SJSA1 (cell line): ENCODE measurements around the gene PDSS2. TPM values are rescaled to one million over a fixed set of nuclear protein-coding genes. Genes with fewer than 3 reads are reported as not detected.
"Not testable (repeated sequence)": the region's sequence is repeated elsewhere in the genome, so short reads cannot be mapped to it uniquely, and the experiment has no call there.

ENCODE experiments used
- DNase-seq, 2 experiments: peaks; one replicate each; pipeline ENCODE4 v3.0.0-alpha.2; 2015 to 2020; ENCODE audit warnings: low spot score in 2 of 2, low read depth in 1 of 2
- H3K27ac ChIP-seq: fragments of 250-450 bp; sonication (Bioruptor Pico); 2 replicates; pipeline ENCODE4 v1.5.1; 2020; ENCODE audit warnings: mild to moderate bottlenecking, moderate library complexity
- H3K27me3 ChIP-seq: fragments of 250-450 bp; sonication (Bioruptor Pico); replicated peaks from 2 replicates; pipeline ENCODE4 v1.5.1; 2020; ENCODE audit warnings: mild to moderate bottlenecking, moderate library complexity
- H3K36me3 ChIP-seq: fragments of 250-450 bp; sonication (Bioruptor Pico); 2 replicates; pipeline ENCODE4 v1.5.1; 2020; ENCODE audit warnings: mild to moderate bottlenecking
- H3K4me1 ChIP-seq: fragments of 250-450 bp; sonication (Bioruptor Pico); replicated peaks from 2 replicates; pipeline ENCODE4 v1.6.1; 2021; ENCODE audit warnings: mild to moderate bottlenecking
- H3K4me3 ChIP-seq: fragments of 250-450 bp; sonication (Bioruptor Pico); 2 replicates; pipeline ENCODE4 v1.5.1; 2020; ENCODE audit warnings: mild to moderate bottlenecking
- H3K9me3 ChIP-seq: fragments of 250-450 bp; sonication (Bioruptor Pico); replicated peaks from 2 replicates; pipeline ENCODE4 v1.5.1; 2020; ENCODE audit warnings: mild to moderate bottlenecking
- total RNA-seq: library from RNA; depleted of rRNA; stranded (reverse); fragments of >200 nt; shearing (Covaris generic); gene quantifications from 2 replicates; pipeline ENCODE4 v1.2.3, GENCODE V29; 2014

Gene PDSS2
- total RNA-seq, 1 experiment from 2014 or later: 11.9 TPM

DNA sequence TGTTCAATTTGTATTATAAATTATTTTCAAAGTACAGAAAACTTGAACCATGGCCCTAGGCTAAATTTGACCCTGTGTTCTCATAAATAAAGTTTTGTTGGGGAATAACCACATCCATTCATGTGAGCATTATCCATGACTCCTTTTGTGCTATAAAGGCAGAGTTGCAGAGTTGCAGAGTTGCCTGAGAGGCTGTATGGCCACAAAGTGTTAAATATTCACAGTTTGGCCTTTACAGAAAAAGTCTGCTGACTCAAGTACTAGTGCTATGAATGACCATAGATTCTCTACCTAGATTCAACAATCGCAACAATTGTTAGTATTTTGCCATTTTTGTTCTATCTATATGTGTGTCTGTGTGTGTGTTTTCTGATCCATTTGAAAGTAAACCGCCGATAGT is 297.8 kb downstream of the PDSS2 start:
- no peak for DNase-seq
- no peaks in the 10 kb centered on the region for H3K27me3 ChIP-seq
- H3K4me1 ChIP-seq: no peaks in the 10 kb centered on the region
- H3K4me3 ChIP-seq: no peak overlapping the region
- H3K9me3 ChIP-seq: no peaks in the 10 kb centered on the region
- no peaks in the 10 kb centered on the region for H3K36me3 ChIP-seq
- no peak overlapping the region for H3K27ac ChIP-seq

GRCh38 chr6:107156617-107157016 is 302.7 kb downstream of the PDSS2 start:
- H3K27ac ChIP-seq: no peak overlapping the region
- H3K4me3 ChIP-seq: no peak overlapping the region
- no peaks in the 10 kb centered on the region for H3K27me3 ChIP-seq
- H3K9me3 ChIP-seq: no peaks in the 10 kb centered on the region
- no peaks in the 10 kb centered on the region for H3K4me1 ChIP-seq
- H3K36me3 ChIP-seq: no peaks in the 10 kb centered on the region
- DNase-seq: no peak

DNA sequence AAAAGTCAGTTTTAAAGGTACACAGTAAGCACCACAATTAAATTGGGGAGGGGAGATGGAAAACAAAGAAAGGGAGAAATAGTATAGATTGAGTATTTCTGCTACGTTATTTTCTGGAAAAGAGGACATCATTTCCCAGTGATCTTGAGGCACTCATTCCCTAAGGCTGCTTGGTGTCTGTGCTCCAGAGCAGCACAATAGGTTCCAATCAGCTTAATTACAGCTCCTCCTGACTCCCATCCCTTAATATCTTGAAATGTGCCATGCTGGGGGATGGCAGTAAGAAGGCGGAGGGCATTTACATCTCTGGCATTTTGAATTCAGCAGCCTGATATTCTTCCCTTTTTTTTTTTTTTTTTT is 304.6 kb downstream of the PDSS2 start:
- H3K9me3 ChIP-seq: no peaks in the 10 kb centered on the region
- DNase-seq: no peak
- no peaks in the 10 kb centered on the region for H3K27me3 ChIP-seq

GRCh38 chr6:107154131-107154800 is 305.1 kb downstream of the PDSS2 start:
- Histone ChIP-seq H3K36me3 (no peaks in the 10 kb centered on the region), H3K27ac (no peak overlapping the region), H3K27me3 (no peaks in the 10 kb centered on the region), H3K9me3 (no peaks in the 10 kb centered on the region), H3K4me3 (no peak overlapping the region), H3K4me1 (no peaks in the 10 kb centered on the region)
- no peak for DNase-seq

More for the DNA sequence above, 304.6 kb downstream of the PDSS2 start:
- Histone ChIP-seq H3K36me3 (no peaks in the 10 kb centered on the region), H3K27ac (no peak overlapping the region), H3K4me3 (no peak overlapping the region), H3K4me1 (no peaks in the 10 kb centered on the region)

GRCh38 chr6:107152638-107153430 is 306.5 kb downstream of the PDSS2 start:
- H3K4me1 ChIP-seq: no peaks in the 10 kb centered on the region
- H3K4me3 ChIP-seq: no peak overlapping the region
- no peak overlapping the region for H3K27ac ChIP-seq
- no peaks in the 10 kb centered on the region for H3K36me3 ChIP-seq
- no peaks in the 10 kb centered on the region for H3K9me3 ChIP-seq
- DNase-seq: no peak
- no peaks in the 10 kb centered on the region for H3K27me3 ChIP-seq

DNA sequence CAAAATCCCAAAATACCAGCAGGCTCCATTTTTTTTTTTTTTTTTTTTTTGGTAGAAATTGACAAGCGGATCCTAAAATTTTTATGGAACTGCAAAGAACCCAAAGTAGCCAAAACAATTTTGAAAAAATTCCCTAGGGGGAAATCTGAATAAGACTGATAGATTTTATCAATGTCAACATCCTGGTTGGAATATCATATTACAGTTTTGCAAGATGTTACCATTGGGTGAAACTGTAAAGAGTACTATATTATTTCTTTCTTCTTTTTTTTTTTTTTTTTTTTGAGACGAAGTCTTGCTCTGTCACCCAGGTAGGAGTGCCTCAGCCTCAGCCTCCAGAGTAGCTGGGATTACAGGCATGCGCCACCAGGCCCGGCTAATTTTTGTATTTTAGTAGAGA is 314.7 kb downstream of the PDSS2 start:
- no peaks in the 10 kb centered on the region for H3K4me1 ChIP-seq
- no peaks in the 10 kb centered on the region for H3K27me3 ChIP-seq
- no peak overlapping the region for H3K4me3 ChIP-seq
- no peak for DNase-seq
- no peak overlapping the region for H3K27ac ChIP-seq
- H3K9me3 ChIP-seq: no peaks in the 10 kb centered on the region
- no peaks in the 10 kb centered on the region for H3K36me3 ChIP-seq

- H3K27me3 ChIP-seq: no peaks in the 10 kb centered on the region
- H3K27ac ChIP-seq: no peak overlapping the region
- H3K4me3 ChIP-seq: no peak overlapping the region
These were observed 315.4 kb downstream of the PDSS2 start for GRCh38 chr6:107144014-107144413.

GRCh38 chr6:107140581-107140980 is 318.8 kb downstream of the PDSS2 start:
- Histone ChIP-seq H3K36me3 (no peaks in the 10 kb centered on the region), H3K9me3 (no peaks in the 10 kb centered on the region), H3K4me3 (no peak overlapping the region), H3K27me3 (no peaks in the 10 kb centered on the region), H3K27ac (no peak overlapping the region), H3K4me1 (no peaks in the 10 kb centered on the region)
- DNase-seq: no peak

More at GRCh38 chr6:107144014-107144413, 315.4 kb downstream of the PDSS2 start:
- DNase-seq: no peak
- no peaks in the 10 kb centered on the region for H3K9me3 ChIP-seq
- no peaks in the 10 kb centered on the region for H3K4me1 ChIP-seq
- H3K36me3 ChIP-seq: no peaks in the 10 kb centered on the region

DNA sequence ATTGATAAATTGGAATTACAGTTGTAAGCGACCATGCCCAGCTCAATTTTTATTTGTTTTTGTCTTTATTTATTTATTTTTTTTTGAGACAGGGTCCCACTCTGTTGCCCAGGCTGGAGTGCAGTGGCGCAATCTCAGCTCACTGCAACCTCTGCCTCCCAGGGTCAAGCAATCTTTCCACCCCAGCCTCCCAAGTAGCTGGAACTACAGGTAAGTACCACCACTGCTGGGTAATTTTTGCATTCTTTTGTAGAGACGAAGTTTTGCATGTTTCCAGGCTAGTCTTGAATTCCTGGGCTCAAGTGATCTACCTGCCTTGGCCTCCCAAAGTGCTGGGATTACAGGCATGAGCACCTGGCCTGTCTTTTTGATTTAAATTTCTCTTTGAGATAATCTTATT is 323.0 kb downstream of the PDSS2 start:
- not testable (repeated sequence) for H3K9me3 ChIP-seq, DNase-seq

GRCh38 chr6:107135048-107135680 is 324.2 kb downstream of the PDSS2 start:
- not testable (repeated sequence) for H3K4me1 ChIP-seq, H3K36me3 ChIP-seq, H3K27me3 ChIP-seq, H3K9me3 ChIP-seq, H3K27ac ChIP-seq, DNase-seq, H3K4me3 ChIP-seq

More for the DNA sequence above, 323.0 kb downstream of the PDSS2 start:
- H3K27me3 ChIP-seq, H3K4me3 ChIP-seq, H3K4me1 ChIP-seq, H3K36me3 ChIP-seq, H3K27ac ChIP-seq: not testable (repeated sequence)

- no peaks in the 10 kb centered on the region for H3K27me3 ChIP-seq
- H3K27ac ChIP-seq: no peak overlapping the region
- no peaks in the 10 kb centered on the region for H3K36me3 ChIP-seq
- H3K4me3 ChIP-seq: no peak overlapping the region
- no peaks in the 10 kb centered on the region for H3K9me3 ChIP-seq
- no peaks in the 10 kb centered on the region for H3K4me1 ChIP-seq
- DNase-seq: peak in 1 of 2 experiments; percentile 29
These were observed 326.9 kb downstream of the PDSS2 start for GRCh38 chr6:107132330-107132954.

DNA sequence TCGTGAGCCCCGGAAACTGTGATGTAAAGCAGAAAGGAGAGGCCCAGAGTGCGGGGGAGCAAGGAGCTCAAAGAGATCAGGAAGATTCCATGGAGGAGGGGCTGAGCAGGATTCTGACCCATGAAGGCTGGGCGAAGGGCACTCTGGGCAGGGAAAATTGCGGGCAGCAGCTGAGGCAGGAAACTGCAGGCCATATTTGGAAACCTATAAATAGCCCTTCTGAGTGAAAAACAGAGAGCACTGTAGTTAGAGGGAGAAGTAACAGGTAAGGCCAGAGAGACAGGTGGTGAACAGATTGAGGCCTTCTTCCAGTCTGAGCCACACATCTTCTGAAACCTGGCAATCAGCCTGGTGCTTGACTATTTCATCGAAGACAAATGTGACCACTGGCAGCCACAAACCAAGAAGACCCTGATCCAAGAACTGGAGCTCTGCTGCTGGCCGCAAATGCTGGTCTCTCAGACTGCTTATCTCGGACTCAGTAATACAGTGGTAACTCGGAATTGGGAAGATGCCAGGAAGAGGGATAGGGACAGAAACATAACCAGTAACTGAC is 329.9 kb downstream of the PDSS2 start:
- no peaks in the 10 kb centered on the region for H3K4me1 ChIP-seq
- no peaks in the 10 kb centered on the region for H3K36me3 ChIP-seq
- no peaks in the 10 kb centered on the region for H3K27me3 ChIP-seq
- H3K9me3 ChIP-seq: no peaks in the 10 kb centered on the region
- no peak overlapping the region for H3K27ac ChIP-seq
- H3K4me3 ChIP-seq: no peak overlapping the region
- DNase-seq: no peak

DNA sequence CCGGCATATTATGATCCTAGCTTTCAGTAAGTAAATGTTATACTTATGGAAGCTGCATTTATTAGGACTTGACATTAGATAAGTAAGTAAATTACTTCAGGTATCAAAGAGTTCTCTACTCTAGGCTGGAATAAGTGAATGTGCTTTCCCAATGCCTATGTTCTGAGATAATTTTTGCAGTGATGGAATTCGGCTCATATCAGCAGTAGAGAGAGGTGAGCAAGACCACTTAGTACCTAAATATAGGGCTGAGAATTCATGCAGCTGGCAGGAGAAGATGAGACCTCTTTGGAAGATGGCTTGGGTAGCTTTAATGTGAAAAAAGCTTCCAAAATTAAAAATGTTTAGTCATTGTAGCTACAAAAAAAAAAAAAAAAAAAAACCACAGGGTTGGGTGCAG is 330.8 kb downstream of the PDSS2 start:
- Histone ChIP-seq H3K9me3 (no peaks in the 10 kb centered on the region), H3K36me3 (no peaks in the 10 kb centered on the region)
- no peak for DNase-seq

More for the DNA sequence above, 330.8 kb downstream of the PDSS2 start:
- no peak overlapping the region for H3K27ac ChIP-seq
- H3K4me1 ChIP-seq: no peaks in the 10 kb centered on the region
- no peak overlapping the region for H3K4me3 ChIP-seq
- H3K27me3 ChIP-seq: no peaks in the 10 kb centered on the region
